Activated naive CD4-positive, alpha-beta T cell (primary cell): ENCODE data around the gene KANTR.
"Not testable (repeated sequence)": the region's sequence is repeated elsewhere in the genome, so short reads cannot be mapped to it uniquely, and the experiment has no call there.

Experiments
- DNase-seq, 4 experiments: peaks; one replicate each; lab custom pipeline; 2025; lab: John Stamatoyannopoulos, UW

Gene KANTR

DNA sequence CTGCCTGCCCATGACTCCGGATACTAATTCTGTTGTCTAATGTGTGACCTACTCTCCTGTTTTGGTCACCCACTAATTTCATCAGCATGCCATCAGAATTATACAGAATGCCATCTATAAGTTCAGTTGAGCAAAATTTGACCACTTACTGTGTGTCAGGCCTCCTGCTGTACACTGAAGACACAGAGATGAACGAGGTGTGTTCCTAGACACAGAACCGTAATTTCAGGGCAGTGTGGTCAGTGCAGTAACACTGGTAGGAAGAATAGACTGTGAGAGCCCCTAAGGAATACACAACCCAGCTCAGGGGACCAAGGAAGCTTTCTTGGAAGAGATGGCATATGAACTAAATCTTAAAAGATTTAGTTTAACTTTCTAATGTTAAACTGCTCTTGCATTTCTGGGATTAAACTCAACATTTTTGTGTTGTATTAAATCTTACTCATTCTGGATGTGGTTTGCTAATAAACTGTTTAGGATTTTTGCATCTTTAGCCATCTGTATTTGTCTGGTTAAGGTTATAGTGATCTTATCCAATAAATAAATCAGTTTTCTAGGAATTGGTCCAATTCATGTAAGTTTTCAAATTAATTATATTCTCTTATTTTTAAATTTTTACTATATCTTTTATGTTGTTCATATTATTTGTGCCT, 34.3 kb downstream of the KANTR start:
- no peak for DNase-seq

DNA sequence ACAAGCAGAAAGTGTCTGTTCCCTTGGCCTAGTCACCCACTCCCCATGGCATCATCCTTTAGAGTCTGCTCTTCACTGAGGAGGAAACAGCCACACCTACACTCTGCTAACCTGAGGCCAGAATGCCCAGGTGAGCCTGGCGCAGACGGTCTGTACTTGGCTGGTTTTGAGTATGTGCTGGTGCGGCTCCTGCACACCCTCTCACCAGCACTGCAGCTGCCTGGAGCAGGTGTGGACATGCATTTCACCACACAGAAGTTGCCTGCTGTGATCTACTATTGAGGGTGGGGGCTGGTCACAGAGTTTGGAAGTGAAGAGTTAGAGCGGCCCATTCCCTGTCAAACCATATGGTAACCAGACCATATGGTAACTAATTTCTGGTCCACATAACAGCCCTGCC, 39.5 kb downstream of the KANTR start:
- DNase-seq = no peak

DNA sequence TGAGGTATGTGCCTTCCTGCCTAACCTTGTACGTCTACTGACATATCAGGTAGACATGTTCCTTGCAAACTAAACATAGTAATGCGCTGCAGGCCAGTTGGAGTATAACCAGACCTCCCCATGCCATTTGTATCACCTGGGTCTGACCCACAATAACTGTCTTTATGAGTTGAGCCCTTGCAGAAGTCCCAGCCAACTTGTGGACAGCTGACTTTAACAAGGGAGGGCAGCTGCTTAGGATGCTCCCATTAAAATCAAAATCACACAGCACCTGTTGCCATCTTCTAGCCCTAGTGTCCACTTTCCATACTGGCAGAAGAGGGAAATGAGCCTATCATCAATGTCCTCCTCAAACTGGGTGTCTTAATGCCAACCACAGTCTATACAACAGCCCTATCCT, 41.6 kb downstream of the KANTR start:
- DNase-seq = no peak

DNA sequence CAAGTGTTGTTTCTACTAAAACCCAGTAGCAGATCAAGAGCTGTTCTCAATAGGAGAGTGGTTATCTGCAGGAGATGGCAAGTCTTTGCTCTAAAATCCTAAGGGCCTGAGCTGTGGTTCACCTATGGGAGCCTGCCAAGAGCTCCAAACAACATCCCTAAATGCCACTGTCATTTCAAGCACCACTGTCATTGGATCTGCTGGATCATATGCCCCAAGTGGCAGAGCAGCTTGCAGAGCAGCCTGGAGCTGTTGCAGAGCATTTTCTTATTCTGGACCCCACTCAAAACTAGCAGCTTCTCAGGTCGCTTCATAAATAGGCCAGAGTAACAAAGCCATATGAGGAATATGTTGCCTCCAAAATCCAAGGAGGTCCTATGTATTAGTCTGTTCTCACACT, 59.6 kb downstream of the KANTR start:
- DNase-seq = no peak

DNA sequence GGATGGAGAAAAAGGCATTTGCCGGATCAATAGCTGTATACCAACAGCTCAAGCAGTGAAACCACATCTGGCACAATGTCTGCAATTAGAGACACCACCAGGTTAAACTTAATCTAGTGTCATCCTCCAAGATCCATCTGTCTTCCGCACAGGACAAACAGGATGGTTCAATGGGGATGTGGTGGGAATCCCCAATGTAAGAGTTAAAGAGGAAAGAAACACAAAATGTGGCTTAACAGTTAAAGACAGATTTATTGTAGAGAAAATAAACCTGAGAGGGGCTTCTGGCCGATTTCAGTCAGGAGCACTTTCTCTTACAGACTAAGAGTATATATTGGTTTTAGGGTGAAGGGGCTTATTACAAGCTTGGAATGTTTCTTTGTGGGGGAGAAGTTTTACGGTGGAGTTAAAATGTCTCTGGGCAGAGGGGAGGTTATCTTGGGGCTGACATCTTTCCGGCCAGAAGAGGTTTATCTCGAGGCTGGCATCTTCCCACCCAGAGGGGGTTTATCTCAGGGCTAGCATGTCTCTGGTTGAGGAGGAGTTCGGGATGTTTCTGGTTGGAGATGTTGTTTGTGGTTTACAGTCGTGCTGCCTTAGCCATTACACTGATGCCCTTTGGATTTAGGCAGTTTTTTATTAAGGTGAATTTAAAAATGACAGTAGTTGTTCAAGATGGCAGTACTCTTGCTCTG, 61.7 kb downstream of the KANTR start:
- DNase-seq = no peak

DNA sequence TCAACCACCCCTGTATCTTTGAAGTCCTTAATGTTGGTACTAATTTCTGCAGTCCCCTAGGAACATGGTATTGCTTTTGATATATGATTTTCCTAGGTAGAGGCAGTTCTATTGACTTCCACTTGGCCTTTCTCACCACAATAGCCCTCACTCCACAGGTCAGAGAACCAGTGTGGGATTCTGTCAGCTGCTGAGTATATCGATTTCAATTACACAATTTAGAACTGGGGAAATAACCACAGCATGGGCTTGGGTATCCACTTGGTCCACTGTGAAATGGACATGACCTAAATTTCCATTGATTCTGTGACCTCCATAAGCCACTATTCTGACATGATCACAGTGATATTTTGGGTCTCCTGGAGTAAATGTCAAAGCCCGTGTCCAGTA, 62.3 kb downstream of the KANTR start:
- DNase-seq = no peak

DNA sequence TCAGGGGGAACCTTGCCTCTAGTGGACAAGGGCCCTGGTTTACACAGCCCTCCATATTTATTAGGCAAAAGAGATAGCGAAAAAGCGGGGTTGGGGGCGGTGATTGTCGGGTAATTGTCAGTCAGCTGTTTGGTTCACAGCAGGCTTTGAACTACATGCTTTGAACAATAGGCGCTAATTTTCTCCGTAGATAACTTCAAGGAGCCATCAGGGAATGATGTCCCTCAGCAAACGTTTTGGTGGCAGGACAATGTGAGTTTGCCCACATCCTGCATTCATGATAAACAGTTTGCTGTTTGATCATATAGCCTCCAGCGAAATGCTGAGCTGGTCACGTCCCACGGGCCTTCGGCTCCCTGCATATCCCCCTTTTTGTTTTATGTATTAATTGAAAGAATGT, 65.2 kb downstream of the KANTR start:
- no peak for DNase-seq

DNA sequence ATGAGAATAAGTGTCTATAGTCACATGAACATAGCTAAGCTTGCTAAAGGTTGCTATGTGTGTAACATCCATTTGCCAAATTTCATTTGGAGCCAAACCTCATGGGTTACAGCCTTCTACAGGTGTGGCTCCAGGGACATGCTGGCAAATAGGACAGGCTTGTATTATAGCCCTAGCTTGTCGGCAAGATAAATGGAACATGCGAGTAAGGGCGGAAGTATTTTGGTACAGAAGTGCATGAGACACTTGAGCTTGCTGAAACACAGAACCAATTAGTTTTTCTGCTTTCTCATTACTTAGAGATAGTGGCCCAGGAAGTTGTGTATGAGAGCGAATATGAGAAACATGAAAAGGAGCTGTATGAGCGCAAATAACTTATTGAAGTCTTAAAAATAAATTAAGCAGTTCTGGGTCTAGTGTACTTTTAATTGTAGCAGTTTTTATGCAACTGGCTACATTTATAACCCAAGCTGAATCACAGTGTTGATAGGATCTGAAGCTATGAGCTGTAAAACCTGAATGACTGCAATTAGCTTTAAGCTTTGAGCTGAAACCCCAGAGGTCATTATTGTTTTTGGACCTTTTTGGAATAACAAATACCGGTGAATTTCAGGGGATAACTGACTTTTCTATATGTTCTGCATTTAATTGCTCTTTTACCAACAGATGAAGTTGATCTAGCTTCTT, 66.5 kb downstream of the KANTR start:
- no peak for DNase-seq

DNA sequence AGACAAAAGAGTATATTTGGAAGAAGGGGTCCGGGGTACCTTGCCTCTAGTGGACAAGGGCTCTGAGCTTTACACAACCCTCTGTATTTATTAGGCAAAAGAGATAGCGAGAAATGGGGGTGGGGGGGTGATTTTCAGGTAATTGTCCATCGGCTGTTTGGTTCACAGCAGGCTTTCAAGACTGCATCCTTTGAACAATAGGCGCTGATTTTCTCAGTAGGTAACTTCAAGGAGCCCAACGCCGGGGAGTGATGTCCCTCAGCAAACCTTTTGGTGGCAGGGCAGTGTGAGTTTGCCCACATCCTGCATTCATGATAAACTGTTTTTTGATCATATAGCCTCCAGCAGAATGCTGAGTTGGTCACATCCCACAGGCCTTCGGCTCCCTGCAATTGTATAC, 69.5 kb downstream of the KANTR start:
- DNase-seq = no peak

DNA sequence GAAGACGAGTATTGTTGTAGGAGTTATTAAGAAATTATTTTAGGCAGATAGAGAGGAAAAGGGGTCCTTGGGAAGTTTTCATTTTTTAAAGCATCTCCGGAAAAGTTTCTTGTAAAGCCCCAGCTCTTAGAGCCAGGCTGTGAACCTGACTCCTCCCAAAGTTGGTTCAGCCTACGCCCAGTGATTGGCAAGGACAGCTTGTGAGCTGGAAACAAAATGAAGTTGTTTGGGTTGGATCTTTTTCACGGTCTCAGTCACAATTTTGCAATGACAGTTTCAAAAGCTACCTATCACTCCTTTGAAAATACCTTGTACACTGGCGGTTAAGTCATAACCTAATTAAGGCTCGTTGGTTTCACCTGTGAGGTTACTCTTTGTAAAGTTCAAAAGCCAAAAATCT, 70.6 kb downstream of the KANTR start:
- not testable (repeated sequence) for DNase-seq

DNA sequence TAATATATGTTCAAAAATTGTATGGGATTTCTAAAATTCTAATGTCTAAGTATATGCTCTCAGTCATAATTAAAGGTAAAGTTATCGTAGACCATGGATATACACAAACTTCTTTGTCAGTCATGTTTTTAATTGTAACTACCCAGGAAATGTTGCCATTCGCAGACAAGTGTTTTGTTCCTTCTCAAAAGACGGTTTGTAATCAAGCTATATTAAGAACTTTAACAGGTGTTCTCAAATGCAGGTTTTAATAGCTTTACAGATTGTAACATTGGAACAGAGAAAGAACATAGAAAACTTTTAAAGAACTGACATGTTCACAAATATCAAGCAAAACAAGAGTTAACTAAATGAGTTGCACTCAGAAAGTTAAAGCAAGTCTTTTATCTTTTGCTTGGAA, 72.2 kb downstream of the KANTR start:
- DNase-seq = no peak

DNA sequence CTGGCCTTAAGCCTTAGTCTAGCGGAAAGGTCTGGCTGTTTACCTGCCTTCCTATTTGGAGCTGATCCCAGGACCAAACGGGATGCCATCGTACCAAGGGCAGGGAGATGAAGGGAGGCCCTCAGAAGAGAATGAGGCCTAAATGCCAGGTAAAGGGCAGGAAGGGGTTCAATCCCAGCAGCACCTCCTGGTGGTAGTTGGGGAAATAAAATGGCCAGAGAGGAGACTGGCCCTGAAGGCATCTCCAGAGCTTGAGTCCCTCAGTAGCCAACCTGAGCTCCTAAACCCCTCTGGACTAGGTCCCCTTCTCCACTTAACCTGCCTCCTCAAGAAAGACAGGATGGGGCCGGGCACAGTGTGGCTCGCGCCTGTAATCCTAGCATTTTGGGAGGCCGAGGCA, 77.4 kb downstream of the KANTR start:
- DNase-seq = no peak
